Body of pancreas (tissue), 4 donors: Measurements from ENCODE around the gene GLIS2. TPM values are rescaled to one million over a fixed set of nuclear protein-coding genes. Genes with fewer than 3 reads are reported as not detected.
A peak's percentile ranks its signal among the peaks of the same experiment; 100 is the strongest.

Experiments used
- ATAC-seq: fragments of 150-250 bp; one replicate; pipeline ENCODE4 v1.9.1; 2016
- DNase-seq, 4 donors: peaks; one replicate each; pipeline ENCODE4 v3.0.0-alpha.2; 2019
- H3K27ac ChIP-seq, 4 donors: fragments of 200-600 bp; sonication (generic); 1 replicate in 3 of 4; 2 replicates in 1 of 4; pipeline versions ENCODE4 v1.5.1 to v1.6.1; 2016 to 2019; ENCODE audit warnings: mild to moderate bottlenecking in 1 of 4, mixed read lengths in 1 of 4, moderate library complexity in 1 of 4
- H3K27me3 ChIP-seq, 2 donors: fragments of 200-600 bp; sonication (generic); one replicate each; pipeline ENCODE4 v1.6.0; 2016; ENCODE audit warnings: mild to moderate bottlenecking in 1 of 2
- H3K36me3 ChIP-seq, 2 donors: fragments of 200-600 bp; sonication (generic); replicated peaks in 1 of 2; 2 replicates each; pipeline ENCODE4 v1.5.1; 2016; ENCODE audit warnings: low read depth in 2 of 2; ENCODE audit not compliant: insufficient read depth in 1 of 2
- H3K4me1 ChIP-seq: fragments of 200-600 bp; sonication (generic); one replicate; pipeline ENCODE4 v1.6.0; 2016
- H3K4me3 ChIP-seq, 2 donors: fragments of 200-600 bp; sonication (generic); 1 replicate in 1 of 2; 2 replicates in 1 of 2; pipeline ENCODE4 v1.5.1; 2016 to 2019
- H3K9me3 ChIP-seq, 3 donors: fragments of 200-600 bp; sonication (generic); 1 replicate in 2 of 3; 2 replicates in 1 of 3; pipeline ENCODE4 v1.5.1; 2016
- CTCF ChIP-seq, 7 experiments: fragments of 450-650 bp in 4 of 7; fragments of 200-600 bp in 3 of 7; sonication (generic) in 3 of 7; IDR thresholded peaks; one replicate each; pipeline ENCODE4 v1.5.1; 2016 to 2019; ENCODE audit warnings: antibody characterized with exemption in 7 of 7
- POLR2A ChIP-seq, 3 donors: fragments of 450-650 bp; IDR thresholded peaks; one replicate each; pipeline ENCODE4 v1.6.1; 2016; ENCODE audit warnings: antibody characterized with exemption in 3 of 3, mild to moderate bottlenecking in 2 of 3
- WGBS, 2 donors: methylation state at CpG; one replicate each; pipeline ENCODE4 v1.1.5; 2017; 5-methylcytosine and 5-hydroxymethylcytosine counted together
- intact Hi-C: fragments of 100-400 bp; cut with DNase I; formaldehyde crosslinking; loops from one replicate; pipeline ENCODE4 v1.15.1; 2023
- total RNA-seq, 2 donors: library from RNA; depleted of rRNA; stranded (reverse); fragments of >200 nt; gene quantifications; one replicate each; pipeline ENCODE4 v1.1.0, GENCODE V29; 2016

The GLIS2 gene
- total RNA-seq, 2 donors from 2014 or later: 6.0 to 6.3 TPM

- intact Hi-C loops: no loop called here
- no peaks in the 10 kb centered on the region for H3K9me3 ChIP-seq
- peak overlapping the region; percentile 57 to 87 (median 74) for H3K27ac ChIP-seq
- TF ChIP-seq CTCF (IDR thresholded peaks at IDR 0.05): no peak
- TF ChIP-seq POLR2A (IDR thresholded peaks at IDR 0.05): no peak
- WGBS, 2 donors: 29 to 54% methylated on average over 13 to 24 of the region's 24 CpGs
- peak; percentile 28 for ATAC-seq
- no peak for DNase-seq
- H3K27me3 ChIP-seq: no peaks in the 10 kb centered on the region
- no peaks in the 10 kb centered on the region for H3K36me3 ChIP-seq
- peaks cover 48% of the 10 kb centered on the region for H3K4me1 ChIP-seq
- peak overlapping the region; percentile 27 to 51 for H3K4me3 ChIP-seq
Observed at GRCh38 chr16:4350365-4350786, 34.5 kb downstream of the GLIS2 start.

GRCh38 chr16:4350787-4351659 lies 35.2 kb downstream of the GLIS2 start, which contains the start of gene PAM16:
PAM16 (minus strand) TSS chr16:4351321; CDS start chr16:4351234, 87 bp downstream.
- H3K4me1 ChIP-seq: peaks cover 42% of the 10 kb centered on the region
- peak within 1 kb of the TSS; percentile 57 to 87 (median 74) for H3K27ac ChIP-seq
- ATAC-seq (peak; percentile 95), DNase-seq (peak; percentile 96 to 98 (median 97))
- no peaks in the 10 kb centered on the region for H3K9me3 ChIP-seq
- WGBS, 2 donors: 0 to 1% methylated on average over 32 to 81 of the region's 81 CpGs
- peak within 1 kb of the TSS; percentile 27 to 51 for H3K4me3 ChIP-seq
- intact Hi-C loops: no loop called here
- no peaks in the 10 kb centered on the region for H3K36me3 ChIP-seq
- H3K27me3 ChIP-seq: no peaks in the 10 kb centered on the region
- TF ChIP-seq POLR2A (IDR thresholded peaks at IDR 0.05) (peak in 2 of 3 donors; percentile 29 to 43), CTCF (IDR thresholded peaks at IDR 0.05) (peak in 1 of 7 experiments; percentile 9)

- no peaks in the 10 kb centered on the region for H3K9me3 ChIP-seq
- TF ChIP-seq POLR2A (IDR thresholded peaks at IDR 0.05) (no peak), CTCF (IDR thresholded peaks at IDR 0.05) (no peak)
- peak overlapping the region in 1 of 4 donors; percentile 4 for H3K27ac ChIP-seq
- H3K27me3 ChIP-seq: no peaks in the 10 kb centered on the region
- 66 to 68% methylated on average over 7 of the region's 7 CpGs for WGBS, 2 donors
- DNase-seq: no peak
- H3K4me1 ChIP-seq: peaks cover 33% of the 10 kb centered on the region
- H3K4me3 ChIP-seq: no peak overlapping the region
- ATAC-seq: no peak
- no peaks in the 10 kb centered on the region for H3K36me3 ChIP-seq
- intact Hi-C loops: no loop called here
Observed at GRCh38 chr16:4351880-4352279, 36.0 kb downstream of the GLIS2 start.

- DNase-seq: no peak
- 84 to 92% methylated on average over 5 of the region's 5 CpGs for WGBS, 2 donors
- H3K27me3 ChIP-seq: no peaks in the 10 kb centered on the region
- no peaks in the 10 kb centered on the region for H3K36me3 ChIP-seq
- peaks cover 25% of the 10 kb centered on the region for H3K4me1 ChIP-seq
- no peaks in the 10 kb centered on the region for H3K9me3 ChIP-seq
- intact Hi-C loops: no loop called here
- TF ChIP-seq POLR2A (IDR thresholded peaks at IDR 0.05): no peak
- no peak for TF ChIP-seq CTCF (IDR thresholded peaks at IDR 0.05)
- no peak for ATAC-seq
- H3K4me3 ChIP-seq: no peak overlapping the region
- H3K27ac ChIP-seq: no peak overlapping the region
Observed at GRCh38 chr16:4352843-4353242, 37.0 kb downstream of the GLIS2 start.
